Astrocyte (in vitro differentiated cells and primary cell): ENCODE measurements around the gene MORN1. TPM values are rescaled to one million over a fixed set of nuclear protein-coding genes. Genes with fewer than 3 reads are reported as not detected.

Experiments
- DNase-seq: peaks from one replicate; pipeline ENCODE4 v3.0.0-alpha.2; 2010; ENCODE audit warnings: low read depth
- FAIRE-seq: peaks from 2 replicates; lab custom pipeline; 2011; peaks lifted over from hg19 to GRCh38; lab: Jason Lieb, UNC
- H2AFZ ChIP-seq: 2 replicates; pipeline ENCODE4 v1.6.0; 2012; ENCODE audit warnings: low read depth, low read length, inconsistent platforms
- H3K27ac ChIP-seq: 2 replicates; pipeline ENCODE4 v1.5.1; 2011; ENCODE audit warnings: low read depth, low read length, inconsistent platforms
- H3K27me3 ChIP-seq: 2 replicates; pipeline ENCODE4 v1.6.0; 2011; ENCODE audit warnings: low read length, inconsistent platforms; ENCODE audit not compliant: insufficient read depth
- H3K36me3 ChIP-seq: 2 replicates; pipeline ENCODE4 v1.5.1; 2011; ENCODE audit warnings: low read length, inconsistent platforms; ENCODE audit not compliant: insufficient read depth
- H3K4me1 ChIP-seq: 2 replicates; pipeline ENCODE4 v1.5.1; 2011; ENCODE audit warnings: low read length, inconsistent platforms; ENCODE audit not compliant: insufficient read depth
- H3K4me2 ChIP-seq: 2 replicates; pipeline ENCODE4 v1.6.0; 2012; ENCODE audit warnings: low read length, inconsistent platforms
- H3K4me3 ChIP-seq: 2 replicates; pipeline ENCODE4 v1.5.1; 2011; ENCODE audit warnings: low read depth, mild to moderate bottlenecking, low read length, inconsistent platforms; ENCODE audit not compliant: insufficient read depth
- H3K79me2 ChIP-seq: 2 replicates; pipeline ENCODE4 v1.6.0; 2012; ENCODE audit warnings: mild to moderate bottlenecking, low read length, inconsistent platforms; ENCODE audit not compliant: insufficient read depth
- H3K9ac ChIP-seq: 2 replicates; pipeline ENCODE4 v1.6.0; 2012; ENCODE audit warnings: mild to moderate bottlenecking, low read length, inconsistent platforms
- H3K9me3 ChIP-seq: 2 replicates; pipeline ENCODE4 v1.5.1; 2012; ENCODE audit warnings: low read depth, mild to moderate bottlenecking, low read length, inconsistent platforms; ENCODE audit not compliant: insufficient read depth
- H4K20me1 ChIP-seq: 2 replicates; pipeline ENCODE4 v1.6.0; 2012; ENCODE audit warnings: low read length, inconsistent platforms; ENCODE audit not compliant: insufficient read depth
- H3K27ac Mint-ChIP-seq: one replicate; pipeline ENCODE4 v1.8.0; 2021; ENCODE audit warnings: mild to moderate bottlenecking, mixed read lengths; ENCODE audit not compliant: unreplicated experiment
- H3K27me3 Mint-ChIP-seq: one replicate; pipeline ENCODE4 v1.8.0; 2021; ENCODE audit warnings: low read depth, mixed read lengths; ENCODE audit not compliant: unreplicated experiment
- H3K36me3 Mint-ChIP-seq: one replicate; pipeline ENCODE4 v1.8.0; 2021; ENCODE audit warnings: low read depth, mixed read lengths; ENCODE audit not compliant: unreplicated experiment
- H3K4me1 Mint-ChIP-seq: one replicate; pipeline ENCODE4 v1.8.0; 2021; ENCODE audit warnings: low read depth, mixed read lengths; ENCODE audit not compliant: unreplicated experiment
- H3K4me3 Mint-ChIP-seq: one replicate; pipeline ENCODE4 v1.8.0; 2021; ENCODE audit warnings: mild to moderate bottlenecking, moderate library complexity, mixed read lengths; ENCODE audit not compliant: unreplicated experiment
- H3K9me3 Mint-ChIP-seq: one replicate; pipeline ENCODE4 v1.8.0; 2021; ENCODE audit warnings: mild to moderate bottlenecking, mixed read lengths; ENCODE audit not compliant: unreplicated experiment
- CTCF ChIP-seq: IDR thresholded peaks from 2 replicates; pipeline ENCODE4 v1.5.1; 2011; ENCODE audit warnings: low read depth, mild to moderate bottlenecking, inconsistent platforms, low read length, moderate library complexity; ENCODE audit not compliant: insufficient read depth
- EZH2 ChIP-seq: IDR thresholded peaks from 2 replicates; pipeline ENCODE4 v1.6.1; 2012; ENCODE audit warnings: mild to moderate bottlenecking, low read length, inconsistent platforms; ENCODE audit not compliant: insufficient read depth
- total RNA-seq: library from RNA; stranded (reverse); gene quantifications from 2 replicates; pipeline ENCODE4 v1.2.1, GENCODE V29; 2021

Gene MORN1
- total RNA-seq, 1 donor from 2014 or later, result 9.2 TPM

DNA sequence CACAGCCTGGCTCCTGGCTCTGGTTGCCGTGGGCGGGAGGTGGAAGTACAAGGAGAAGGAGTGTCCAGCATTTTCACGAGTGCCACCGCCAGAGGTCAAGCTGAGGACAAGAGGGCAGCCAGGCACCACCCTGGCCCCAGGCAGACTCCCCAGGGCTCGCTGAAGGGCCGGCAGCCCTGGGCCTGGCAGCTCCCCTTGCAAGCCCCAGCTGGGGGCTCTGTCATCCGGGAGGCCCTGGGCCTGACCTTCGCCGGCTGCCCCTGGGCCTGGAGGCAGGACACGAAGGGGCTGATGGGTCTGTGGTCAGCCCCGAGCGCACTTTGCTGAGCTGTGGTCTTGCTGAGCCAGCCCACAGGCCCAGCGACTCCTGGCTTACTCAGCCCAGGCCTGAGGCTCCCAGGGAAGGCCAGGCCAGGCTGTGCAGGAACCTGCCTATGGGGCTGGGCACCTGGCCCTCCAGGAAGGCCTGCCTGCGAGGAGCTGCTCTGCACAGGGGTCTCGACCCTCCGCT lies 74.8 kb downstream of the MORN1 start:
- TF ChIP-seq EZH2 (no peak), CTCF (no peak)
- no peaks in the 10 kb centered on the region for H3K79me2 ChIP-seq
- H3K27ac Mint-ChIP-seq, result peak overlapping the region; percentile 84
- no peaks in the 10 kb centered on the region for H4K20me1 ChIP-seq
- H3K36me3 Mint-ChIP-seq, result no peaks in the 10 kb centered on the region
- H3K27ac ChIP-seq, result no peak overlapping the region
- H3K9me3 ChIP-seq, result no peaks in the 10 kb centered on the region
- H3K4me3 ChIP-seq, result no peak overlapping the region
- H3K4me1 Mint-ChIP-seq, result peaks cover 4% of the 10 kb centered on the region
- peak overlapping the region; percentile 23 for H3K9ac ChIP-seq
- H3K27me3 Mint-ChIP-seq, result no peaks in the 10 kb centered on the region
- no peak overlapping the region for H3K4me2 ChIP-seq
- DNase-seq (peak; percentile 43), FAIRE-seq (no peak)
- no peak overlapping the region for H3K4me3 Mint-ChIP-seq
- H3K9me3 Mint-ChIP-seq, result no peaks in the 10 kb centered on the region
- H3K36me3 ChIP-seq, result no peaks in the 10 kb centered on the region
- H2AFZ ChIP-seq, result no peak overlapping the region
- no peaks in the 10 kb centered on the region for H3K27me3 ChIP-seq
- peaks cover 17% of the 10 kb centered on the region for H3K4me1 ChIP-seq

DNA sequence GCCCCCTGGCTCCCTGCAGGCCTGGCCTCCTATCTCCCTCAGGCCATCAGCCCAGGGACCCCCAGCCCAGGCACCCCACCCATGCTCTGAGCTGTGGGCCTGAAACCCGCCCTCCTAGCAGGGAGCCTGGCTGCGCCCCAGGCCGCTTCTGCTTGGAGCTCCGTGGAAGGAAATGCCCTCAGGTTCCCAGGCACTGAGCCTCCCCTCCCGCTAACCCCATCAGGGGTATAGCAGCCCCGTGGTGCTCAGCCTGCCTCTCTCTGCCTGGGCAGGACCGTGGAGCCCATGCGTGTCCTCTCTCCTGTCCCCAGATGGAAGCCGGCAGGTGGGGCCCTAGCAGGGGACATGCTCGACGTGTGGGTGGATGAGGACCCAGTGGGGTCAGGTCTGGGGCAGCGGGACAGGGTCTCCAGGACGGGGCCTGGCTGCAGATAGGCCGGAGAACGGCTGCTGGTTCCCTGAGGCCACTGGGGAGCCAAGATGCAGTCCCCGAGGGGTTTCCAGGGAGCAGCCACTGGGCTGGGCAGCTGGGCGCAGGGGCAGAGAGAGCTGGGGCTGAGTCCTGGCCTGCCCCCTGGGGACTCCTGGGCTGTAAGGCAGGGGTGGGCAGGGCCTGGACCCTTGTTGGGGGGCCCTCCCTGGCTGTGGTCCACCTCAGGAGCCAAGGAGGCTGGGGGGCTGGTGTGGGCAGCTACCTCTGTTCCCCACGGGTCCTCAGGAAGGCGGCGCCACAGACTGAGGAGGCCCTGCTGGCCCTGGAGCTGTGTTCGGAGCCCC lies 75.5 kb downstream of the MORN1 start:
- Histone ChIP-seq H2AFZ (no peak overlapping the region), H3K4me1 (peaks cover 14% of the 10 kb centered on the region), H3K4me2 (peak overlapping the region; percentile 64), H3K27me3 (no peaks in the 10 kb centered on the region), H3K27ac (peak overlapping the region; percentile 10), H3K4me3 (no peak overlapping the region), H4K20me1 (peaks cover 2% of the 10 kb centered on the region), H3K9me3 (no peaks in the 10 kb centered on the region), H3K79me2 (peaks cover 2% of the 10 kb centered on the region), H3K9ac (peak overlapping the region; percentile 54), H3K36me3 (no peaks in the 10 kb centered on the region)
- Mint-ChIP-seq H3K36me3 (no peaks in the 10 kb centered on the region), H3K4me3 (no peak overlapping the region), H3K27ac (peak overlapping the region; percentile 84), H3K4me1 (peaks cover 4% of the 10 kb centered on the region), H3K9me3 (no peaks in the 10 kb centered on the region), H3K27me3 (no peaks in the 10 kb centered on the region)
- no peak for DNase-seq
- TF ChIP-seq EZH2, result no peak
- no peak for TF ChIP-seq CTCF
- FAIRE-seq, result no peak
